ENCODE measurements around the gene HECTD1.

DNA sequence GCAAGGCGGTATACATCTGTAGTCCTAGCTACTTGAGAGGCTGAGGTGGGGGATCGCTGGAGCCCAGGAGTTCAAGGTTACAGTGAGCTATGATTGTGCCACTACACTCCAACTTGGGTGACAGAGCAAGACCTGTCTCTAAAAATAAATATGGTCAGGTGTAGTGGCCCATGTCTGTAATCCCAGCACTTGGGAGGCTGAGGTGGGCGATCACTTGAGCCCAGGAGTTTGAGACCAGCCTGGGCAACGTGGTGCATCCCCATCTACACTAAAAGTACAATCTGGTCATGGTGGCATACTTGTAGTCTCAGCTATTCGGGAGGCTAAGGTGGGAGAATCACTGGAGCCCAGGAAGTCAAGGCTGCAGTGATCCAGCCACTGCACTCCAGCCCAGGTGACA lies 40.6 kb downstream of the HECTD1 start:
- TF ChIP-seq, protein P1, sequence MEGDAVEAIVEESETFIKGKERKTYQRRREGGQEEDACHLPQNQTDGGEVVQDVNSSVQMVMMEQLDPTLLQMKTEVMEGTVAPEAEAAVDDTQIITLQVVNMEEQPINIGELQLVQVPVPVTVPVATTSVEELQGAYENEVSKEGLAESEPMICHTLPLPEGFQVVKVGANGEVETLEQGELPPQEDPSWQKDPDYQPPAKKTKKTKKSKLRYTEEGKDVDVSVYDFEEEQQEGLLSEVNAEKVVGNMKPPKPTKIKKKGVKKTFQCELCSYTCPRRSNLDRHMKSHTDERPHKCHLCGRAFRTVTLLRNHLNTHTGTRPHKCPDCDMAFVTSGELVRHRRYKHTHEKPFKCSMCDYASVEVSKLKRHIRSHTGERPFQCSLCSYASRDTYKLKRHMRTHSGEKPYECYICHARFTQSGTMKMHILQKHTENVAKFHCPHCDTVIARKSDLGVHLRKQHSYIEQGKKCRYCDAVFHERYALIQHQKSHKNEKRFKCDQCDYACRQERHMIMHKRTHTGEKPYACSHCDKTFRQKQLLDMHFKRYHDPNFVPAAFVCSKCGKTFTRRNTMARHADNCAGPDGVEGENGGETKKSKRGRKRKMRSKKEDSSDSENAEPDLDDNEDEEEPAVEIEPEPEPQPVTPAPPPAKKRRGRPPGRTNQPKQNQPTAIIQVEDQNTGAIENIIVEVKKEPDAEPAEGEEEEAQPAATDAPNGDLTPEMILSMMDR (IDR thresholded peaks at IDR 0.05; ENCODE audit: insufficient read depth, low read depth, low read length) = no peak
- no peak for TF ChIP-seq EZH2 (IDR thresholded peaks at IDR 0.05; ENCODE audit: insufficient read depth, low read length)
